ENCODE measurements around the gene ZNF497. TPM values are rescaled to one million over a fixed set of nuclear protein-coding genes. Genes with fewer than 3 reads are reported as not detected.
A peak's percentile ranks its signal among the peaks of the same experiment; 100 is the strongest.
"Not testable (repeated sequence)": the region's sequence is repeated elsewhere in the genome, so short reads cannot be mapped to it uniquely, and the experiment has no call there.

ZNF497 gene
- total RNA-seq, 2 donors from 2014 or later = 1.5 to 2.4 TPM

GRCh38 chr19:58386576-58387337 lies 24.2 kb upstream of the ZNF497 start, which contains the start of gene RPS5:
Gene RPS5, plus strand, starts transcription at chr19:58387269. Its CDS starts 869 bp downstream, at chr19:58388138.
- no peaks in the 10 kb centered on the region for H3K27me3 Mint-ChIP-seq (ENCODE audit: low read depth)
- ATAC-seq (replicated peaks in 1 of 2) (peak; percentile 93 to 94), DNase-seq (peak; percentile 94)
- H3K4me1 Mint-ChIP-seq (ENCODE audit: low read depth) = peaks cover 46% of the 10 kb centered on the region
- H3K4me3 Mint-ChIP-seq = peak within 1 kb of the TSS; percentile 96
- no peaks in the 10 kb centered on the region for H3K9me3 Mint-ChIP-seq
- peak within 1 kb of the TSS; percentile 97 for H3K27ac Mint-ChIP-seq
- H3K36me3 Mint-ChIP-seq (ENCODE audit: insufficient read depth in 2 of 2) = peaks cover 6 to 26% of the 10 kb centered on the region in 2 donors

- ATAC-seq (replicated peaks in 1 of 2) = peak; percentile 4 to 6
Observed at GRCh38 chr19:58385891-58386575, 23.5 kb upstream of the ZNF497 start.

GRCh38 chr19:58385313-58385890 lies 22.9 kb upstream of the ZNF497 start:
- Mint-ChIP-seq H3K27me3 (ENCODE audit: low read depth) (no peaks in the 10 kb centered on the region), H3K9me3 (no peaks in the 10 kb centered on the region), H3K36me3 (ENCODE audit: insufficient read depth in 2 of 2) (peaks cover 3 to 20% of the 10 kb centered on the region in 2 donors), H3K4me3 (peak overlapping the region; percentile 96), H3K27ac (peak overlapping the region; percentile 97), H3K4me1 (ENCODE audit: low read depth) (peaks cover 39% of the 10 kb centered on the region)
- DNase-seq (no peak), ATAC-seq (replicated peaks in 1 of 2) (no peak)

More at GRCh38 chr19:58385891-58386575, 23.5 kb upstream of the ZNF497 start:
- DNase-seq = peak; percentile 25 to 32
- Mint-ChIP-seq H3K4me1 (ENCODE audit: low read depth) (peaks cover 45% of the 10 kb centered on the region), H3K4me3 (peak overlapping the region; percentile 96), H3K27ac (peak overlapping the region; percentile 97), H3K27me3 (ENCODE audit: low read depth) (no peaks in the 10 kb centered on the region), H3K36me3 (ENCODE audit: insufficient read depth in 2 of 2) (peaks cover 6 to 26% of the 10 kb centered on the region in 2 donors), H3K9me3 (no peaks in the 10 kb centered on the region)

DNA sequence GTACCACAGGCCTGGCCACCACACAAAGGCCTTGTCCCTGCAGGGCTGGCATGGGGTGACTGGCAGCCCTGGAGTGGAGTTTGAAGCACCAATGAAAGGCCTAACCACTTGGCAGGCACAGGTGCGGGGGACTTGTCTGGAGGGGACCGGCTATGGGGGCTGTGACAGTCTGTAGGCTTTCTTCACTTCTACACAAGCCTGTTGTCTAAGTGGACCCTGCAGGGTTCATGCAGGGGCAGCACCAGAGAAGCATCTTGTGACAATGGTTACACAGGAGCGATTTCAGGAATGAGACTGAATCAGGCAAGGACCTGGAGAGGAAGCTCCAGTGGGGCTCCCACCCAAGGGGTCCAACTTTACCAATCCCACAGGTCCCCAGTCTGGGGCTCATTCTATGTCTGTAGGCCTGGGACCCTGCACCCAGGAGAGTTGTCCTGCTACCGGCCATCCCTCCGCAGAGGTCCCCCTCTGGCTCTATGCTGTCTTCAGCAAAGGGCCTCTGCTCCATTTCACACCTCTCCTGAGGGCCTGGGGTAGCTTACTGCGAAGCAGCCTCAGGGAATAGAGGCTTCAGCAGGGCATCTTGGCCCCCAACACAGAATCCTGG lies 20.5 kb upstream of the ZNF497 start:
- DNase-seq (no peak), ATAC-seq (replicated peaks in 1 of 2) (no peak)
- peaks cover 2 to 8% of the 10 kb centered on the region in 2 donors for H3K36me3 Mint-ChIP-seq (ENCODE audit: insufficient read depth in 2 of 2)
- H3K27me3 Mint-ChIP-seq (ENCODE audit: low read depth) = no peaks in the 10 kb centered on the region
- H3K4me3 Mint-ChIP-seq = peak overlapping the region; percentile 81 to 97
- H3K27ac Mint-ChIP-seq = no peak overlapping the region
- no peaks in the 10 kb centered on the region for H3K9me3 Mint-ChIP-seq
- H3K4me1 Mint-ChIP-seq (ENCODE audit: low read depth) = peaks cover 41% of the 10 kb centered on the region

DNA sequence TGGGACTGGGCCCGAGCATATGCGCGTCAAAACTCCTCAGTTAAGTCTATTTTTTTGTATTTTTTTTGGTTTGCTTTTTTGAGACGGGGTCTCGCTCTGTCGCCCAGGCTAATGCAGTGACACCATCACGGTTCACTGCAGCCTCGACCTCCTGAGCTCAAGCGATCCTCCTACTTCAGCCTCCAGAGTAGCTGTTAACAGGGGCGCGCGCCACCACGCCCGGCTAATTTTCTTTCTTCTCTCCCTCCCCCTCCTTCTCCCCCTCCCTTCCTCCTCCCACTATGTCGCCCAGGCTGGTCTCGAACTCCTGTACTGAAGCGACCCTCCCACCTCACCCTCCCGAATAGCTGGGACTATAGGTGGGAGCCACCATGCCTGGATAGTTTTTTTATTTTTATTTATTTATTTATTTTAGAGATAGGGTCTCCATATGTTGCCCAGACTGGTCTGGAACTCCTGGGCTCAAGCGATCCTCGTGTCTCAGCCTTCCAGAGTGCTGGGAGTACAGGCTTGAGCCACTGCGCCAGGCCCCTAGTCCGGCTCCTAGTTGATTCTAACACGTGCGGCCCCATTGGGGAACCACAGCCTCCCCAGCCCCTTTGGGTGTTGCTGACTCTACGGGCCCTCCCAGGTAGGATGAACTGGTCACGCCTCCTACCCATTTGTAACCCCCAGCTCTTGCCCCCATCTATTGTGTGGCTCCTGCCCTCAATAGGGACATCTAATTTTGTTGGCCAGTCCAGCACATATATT lies 19.1 kb upstream of the ZNF497 start:
- Mint-ChIP-seq H3K36me3 (ENCODE audit: insufficient read depth in 2 of 2) (peaks cover 0 to 1% of the 10 kb centered on the region in 2 donors), H3K27ac (peak overlapping the region; percentile 89), H3K4me1 (ENCODE audit: low read depth) (peaks cover 37% of the 10 kb centered on the region), H3K27me3 (ENCODE audit: low read depth) (no peaks in the 10 kb centered on the region), H3K9me3 (no peaks in the 10 kb centered on the region), H3K4me3 (peak overlapping the region; percentile 88 to 97)
- DNase-seq = no peak
- ATAC-seq (replicated peaks in 1 of 2) = no peak

- Mint-ChIP-seq H3K27me3 (ENCODE audit: low read depth) (no peaks in the 10 kb centered on the region), H3K27ac (peak within 1 kb of the TSS; percentile 89), H3K36me3 (ENCODE audit: insufficient read depth in 2 of 2) (no peaks in the 10 kb centered on the region), H3K9me3 (no peaks in the 10 kb centered on the region), H3K4me3 (peak within 1 kb of the TSS; percentile 88 to 97), H3K4me1 (ENCODE audit: low read depth) (peaks cover 35% of the 10 kb centered on the region)
- DNase-seq (peak; percentile 96 to 99), ATAC-seq (replicated peaks in 1 of 2) (peak; percentile 87 to 88)
Observed at GRCh38 chr19:58380662-58381459, 18.3 kb upstream of the ZNF497 start, which contains the start of gene ZNF837. Gene ZNF837, minus strand, starts transcription at chr19:58381030. Its CDS starts 11,698 bp downstream, at chr19:58369332.

- Mint-ChIP-seq H3K9me3 (no peaks in the 10 kb centered on the region), H3K27ac (peak overlapping the region; percentile 74), H3K27me3 (ENCODE audit: low read depth) (no peaks in the 10 kb centered on the region), H3K4me3 (peak overlapping the region; percentile 88 to 97), H3K36me3 (ENCODE audit: insufficient read depth in 2 of 2) (no peaks in the 10 kb centered on the region), H3K4me1 (ENCODE audit: low read depth) (peaks cover 28% of the 10 kb centered on the region)
- no peak for ATAC-seq (replicated peaks in 1 of 2)
- no peak for DNase-seq
Observed at GRCh38 chr19:58380037-58380661, 17.6 kb upstream of the ZNF497 start.

- Mint-ChIP-seq H3K36me3 (ENCODE audit: insufficient read depth in 2 of 2) (no peaks in the 10 kb centered on the region), H3K27me3 (ENCODE audit: low read depth) (no peaks in the 10 kb centered on the region), H3K27ac (peak overlapping the region; percentile 63), H3K4me3 (peak overlapping the region; percentile 88 to 97), H3K4me1 (ENCODE audit: low read depth) (peaks cover 28% of the 10 kb centered on the region), H3K9me3 (no peaks in the 10 kb centered on the region)
- ATAC-seq (replicated peaks in 1 of 2) (no peak), DNase-seq (no peak)
Observed at GRCh38 chr19:58379246-58379645, 16.7 kb upstream of the ZNF497 start.

- H3K36me3 Mint-ChIP-seq (ENCODE audit: insufficient read depth in 2 of 2); ATAC-seq (replicated peaks in 1 of 2); H3K9me3 Mint-ChIP-seq; H3K4me3 Mint-ChIP-seq; H3K27ac Mint-ChIP-seq; H3K27me3 Mint-ChIP-seq (ENCODE audit: low read depth); DNase-seq: not testable (repeated sequence)
- H3K4me1 Mint-ChIP-seq (ENCODE audit: low read depth) = peaks cover 17% of the 10 kb centered on the region
Observed at GRCh38 chr19:58376724-58377123, 14.2 kb upstream of the ZNF497 start.

DNA sequence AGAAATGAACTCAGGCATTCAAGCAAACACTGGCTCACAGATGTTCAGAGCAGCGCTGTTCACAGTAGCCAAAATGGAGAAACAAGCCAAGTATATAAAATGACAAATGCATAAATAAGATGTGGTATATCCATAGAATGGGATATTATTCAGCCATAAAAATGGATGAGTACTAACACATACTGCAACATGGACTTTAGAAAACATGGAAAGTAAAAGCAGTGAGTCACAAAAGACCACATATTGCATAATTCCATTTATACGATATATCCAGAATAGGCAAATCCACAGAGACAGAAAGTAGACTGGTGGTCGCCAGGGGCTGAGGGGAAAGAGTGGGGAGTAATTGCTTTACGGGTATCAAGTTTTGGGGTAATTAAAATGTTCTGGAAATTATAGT lies 11.6 kb upstream of the ZNF497 start:
- H3K4me1 Mint-ChIP-seq (ENCODE audit: low read depth) = peaks cover 5% of the 10 kb centered on the region
- ATAC-seq (replicated peaks in 1 of 2) = no peak
- H3K4me3 Mint-ChIP-seq = no peak overlapping the region
- H3K36me3 Mint-ChIP-seq (ENCODE audit: insufficient read depth in 2 of 2) = no peaks in the 10 kb centered on the region
- no peak overlapping the region for H3K27ac Mint-ChIP-seq
- no peaks in the 10 kb centered on the region for H3K27me3 Mint-ChIP-seq (ENCODE audit: low read depth)
- DNase-seq = no peak
- no peaks in the 10 kb centered on the region for H3K9me3 Mint-ChIP-seq

DNA sequence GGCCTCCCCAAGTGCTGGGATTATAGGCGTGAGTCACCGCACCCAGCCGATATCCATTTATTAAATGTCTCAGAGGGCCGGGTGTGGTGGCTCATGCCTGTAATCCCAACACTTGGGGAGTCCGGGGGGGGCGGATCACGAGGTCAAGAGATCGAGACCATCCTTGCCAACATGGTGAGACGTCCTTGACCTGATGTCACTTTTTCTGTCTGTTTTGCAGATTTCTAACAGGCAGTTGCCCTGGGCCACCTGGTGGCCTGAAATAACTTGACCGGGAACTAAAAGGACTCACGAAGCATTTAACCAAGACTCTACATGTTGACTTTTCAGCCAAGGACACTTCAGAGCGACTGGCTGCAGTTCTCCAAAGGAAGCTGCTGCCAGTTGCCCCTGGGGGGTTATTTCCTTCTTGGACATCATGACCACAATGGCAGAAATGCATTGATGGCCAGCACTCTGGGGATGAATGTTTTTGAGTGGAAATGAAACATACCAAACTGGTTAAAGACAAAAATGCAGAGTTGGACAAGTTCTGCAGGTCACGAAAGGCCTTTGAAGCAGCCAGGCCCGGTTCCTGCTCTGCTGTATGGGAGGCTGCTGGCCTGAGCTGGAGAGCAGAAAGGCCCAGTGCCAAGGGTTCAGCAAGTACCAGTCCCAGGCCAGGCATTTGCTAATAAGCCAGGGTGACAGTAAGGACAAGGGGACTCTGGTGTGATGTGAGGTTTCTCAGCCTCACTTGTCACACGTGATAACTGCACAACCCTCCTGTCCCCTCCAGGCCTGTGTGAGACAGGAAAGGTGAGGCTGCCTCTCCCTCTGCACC lies 10.0 kb upstream of the ZNF497 start:
- Mint-ChIP-seq H3K27me3 (ENCODE audit: low read depth) (no peaks in the 10 kb centered on the region), H3K4me3 (no peak overlapping the region), H3K4me1 (ENCODE audit: low read depth) (no peaks in the 10 kb centered on the region), H3K36me3 (ENCODE audit: insufficient read depth in 2 of 2) (no peaks in the 10 kb centered on the region), H3K27ac (no peak overlapping the region), H3K9me3 (no peaks in the 10 kb centered on the region)
- DNase-seq (no peak), ATAC-seq (replicated peaks in 1 of 2) (no peak)

Data from activated T-cell treated with anti-CD3 and anti-CD28 coated beads, Interleukin-2, amount 50 U/mL, for 72 hours (primary cell).